ENCODE results near the gene ADAMTS17.

Gene ADAMTS17

DNA sequence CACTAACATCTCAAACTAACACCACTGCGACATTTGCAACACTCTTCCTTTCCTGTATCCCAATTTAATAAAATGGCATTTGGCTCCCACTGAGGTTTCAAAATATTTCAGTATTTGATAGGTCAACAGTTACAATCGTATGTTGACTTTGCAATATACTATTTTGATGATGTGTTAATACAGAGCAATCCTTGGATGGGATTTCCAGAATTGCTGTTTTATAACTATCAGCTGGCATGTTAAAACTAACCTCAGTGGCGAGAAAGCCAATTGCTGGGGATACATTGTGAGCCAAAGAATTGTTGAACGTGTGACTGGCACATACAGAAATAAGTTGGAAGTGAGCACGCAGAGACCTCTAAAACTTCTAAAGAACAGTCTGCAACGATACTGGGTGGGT is 382.4 kb downstream of the ADAMTS17 start:
- TF ChIP-seq, protein P1, sequence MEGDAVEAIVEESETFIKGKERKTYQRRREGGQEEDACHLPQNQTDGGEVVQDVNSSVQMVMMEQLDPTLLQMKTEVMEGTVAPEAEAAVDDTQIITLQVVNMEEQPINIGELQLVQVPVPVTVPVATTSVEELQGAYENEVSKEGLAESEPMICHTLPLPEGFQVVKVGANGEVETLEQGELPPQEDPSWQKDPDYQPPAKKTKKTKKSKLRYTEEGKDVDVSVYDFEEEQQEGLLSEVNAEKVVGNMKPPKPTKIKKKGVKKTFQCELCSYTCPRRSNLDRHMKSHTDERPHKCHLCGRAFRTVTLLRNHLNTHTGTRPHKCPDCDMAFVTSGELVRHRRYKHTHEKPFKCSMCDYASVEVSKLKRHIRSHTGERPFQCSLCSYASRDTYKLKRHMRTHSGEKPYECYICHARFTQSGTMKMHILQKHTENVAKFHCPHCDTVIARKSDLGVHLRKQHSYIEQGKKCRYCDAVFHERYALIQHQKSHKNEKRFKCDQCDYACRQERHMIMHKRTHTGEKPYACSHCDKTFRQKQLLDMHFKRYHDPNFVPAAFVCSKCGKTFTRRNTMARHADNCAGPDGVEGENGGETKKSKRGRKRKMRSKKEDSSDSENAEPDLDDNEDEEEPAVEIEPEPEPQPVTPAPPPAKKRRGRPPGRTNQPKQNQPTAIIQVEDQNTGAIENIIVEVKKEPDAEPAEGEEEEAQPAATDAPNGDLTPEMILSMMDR (IDR thresholded peaks at IDR 0.05; ENCODE audit: control extremely low read depth, extremely low read depth, low read depth, missing control alignments), result no peak
- no peak for DNase-seq (ENCODE audit: extremely low spot score)
- ChIA-PET CTCF (no interaction called here), POLR2A (no interaction called here)

GRCh38 chr15:99958426-99959097 is 383.2 kb downstream of the ADAMTS17 start:
- TF ChIP-seq, protein P1 (IDR thresholded peaks at IDR 0.05; ENCODE audit: control extremely low read depth, extremely low read depth, low read depth, missing control alignments), result no peak
- ChIA-PET POLR2A (no interaction called here), CTCF (no interaction called here)
- peak; percentile 4 for DNase-seq (ENCODE audit: extremely low spot score)

DNA sequence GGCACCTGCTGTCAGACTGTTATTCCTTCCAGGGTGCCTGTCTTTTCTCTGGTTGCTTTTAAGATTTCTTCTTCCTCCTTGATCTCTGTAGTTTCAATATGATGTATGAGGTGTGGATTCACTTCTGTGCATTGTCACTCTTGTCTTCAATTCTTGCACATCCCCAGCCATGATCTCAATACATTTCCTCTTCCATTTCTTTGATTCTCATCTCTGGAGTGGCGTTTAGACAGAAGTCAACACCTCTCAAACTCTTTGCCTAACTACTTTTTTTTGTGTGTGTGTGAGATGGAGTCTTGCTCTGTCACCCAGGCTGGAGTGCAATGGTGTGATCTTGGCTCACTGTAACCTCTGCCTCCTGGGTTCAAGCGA is 384.1 kb downstream of the ADAMTS17 start:
- CTCF ChIA-PET, result no interaction called here
- TF ChIP-seq, protein P1 (IDR thresholded peaks at IDR 0.05; ENCODE audit: control extremely low read depth, extremely low read depth, low read depth, missing control alignments), result no peak
- DNase-seq (ENCODE audit: extremely low spot score), result peak; percentile 10
- POLR2A ChIA-PET, result no interaction called here

- CTCF ChIA-PET, result no interaction called here
- TF ChIP-seq, protein P1 (IDR thresholded peaks at IDR 0.05; ENCODE audit: control extremely low read depth, extremely low read depth, low read depth, missing control alignments), result no peak
- DNase-seq (ENCODE audit: extremely low spot score), result peak; percentile 2
- POLR2A ChIA-PET, result no interaction called here
Measured at GRCh38 chr15:99956820-99957641, 384.7 kb downstream of the ADAMTS17 start.

DNA sequence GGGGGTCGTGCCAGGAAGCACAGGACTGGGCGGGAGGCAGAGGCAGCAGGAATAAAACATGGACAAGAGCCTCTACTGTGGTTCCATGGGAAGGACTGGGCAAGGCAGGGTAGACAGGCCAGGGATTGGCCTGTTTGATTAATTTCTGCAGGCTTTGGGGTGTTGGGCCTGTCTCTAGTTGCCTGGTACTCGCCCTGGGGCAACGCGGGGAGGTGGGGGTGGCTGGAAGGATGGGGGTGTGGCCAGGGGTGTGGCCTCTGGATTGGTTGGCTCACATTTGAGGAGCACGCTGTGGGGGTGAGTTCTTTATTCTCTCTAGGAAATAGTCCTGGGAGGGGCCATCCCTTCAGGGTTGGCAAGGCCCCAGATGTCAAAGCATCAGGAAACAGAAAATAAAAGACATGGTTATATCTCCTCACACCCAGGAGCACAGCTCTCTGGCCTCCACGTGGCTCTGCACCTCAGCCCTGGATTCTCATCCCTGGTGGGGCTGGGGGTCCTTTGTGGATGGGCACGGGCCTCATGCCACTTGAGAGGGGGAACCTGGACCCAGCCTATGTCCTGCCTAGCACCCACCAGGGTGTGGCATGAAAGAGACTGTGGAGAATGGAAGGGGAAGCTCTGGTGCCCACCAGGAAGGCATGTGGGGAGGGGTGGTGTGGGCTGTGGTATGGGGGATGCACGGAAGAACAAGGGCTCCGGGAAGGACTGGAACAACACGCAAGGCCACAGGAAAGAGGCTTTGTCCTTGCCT is 385.6 kb downstream of the ADAMTS17 start:
- POLR2A ChIA-PET, result no interaction called here
- CTCF ChIA-PET, result no interaction called here
- DNase-seq (ENCODE audit: extremely low spot score), result peak; percentile 6
- TF ChIP-seq, protein P1 (IDR thresholded peaks at IDR 0.05; ENCODE audit: control extremely low read depth, extremely low read depth, low read depth, missing control alignments), result no peak

- ChIA-PET POLR2A (no interaction called here), CTCF (no interaction called here)
- no peak for DNase-seq (ENCODE audit: extremely low spot score)
- TF ChIP-seq, protein P1 (IDR thresholded peaks at IDR 0.05; ENCODE audit: control extremely low read depth, extremely low read depth, low read depth, missing control alignments), result no peak
Measured at GRCh38 chr15:99955532-99955931, 386.2 kb downstream of the ADAMTS17 start.

Measured in GM10248 (cell line).